ENCODE results near the gene LRPPRC. TPM values are rescaled to one million over a fixed set of nuclear protein-coding genes. Genes with fewer than 3 reads are reported as not detected.
A peak's percentile ranks its signal among the peaks of the same experiment; 100 is the strongest.

LRPPRC gene
- total RNA-seq, 1 donor from 2014 or later: 119 TPM

DNA sequence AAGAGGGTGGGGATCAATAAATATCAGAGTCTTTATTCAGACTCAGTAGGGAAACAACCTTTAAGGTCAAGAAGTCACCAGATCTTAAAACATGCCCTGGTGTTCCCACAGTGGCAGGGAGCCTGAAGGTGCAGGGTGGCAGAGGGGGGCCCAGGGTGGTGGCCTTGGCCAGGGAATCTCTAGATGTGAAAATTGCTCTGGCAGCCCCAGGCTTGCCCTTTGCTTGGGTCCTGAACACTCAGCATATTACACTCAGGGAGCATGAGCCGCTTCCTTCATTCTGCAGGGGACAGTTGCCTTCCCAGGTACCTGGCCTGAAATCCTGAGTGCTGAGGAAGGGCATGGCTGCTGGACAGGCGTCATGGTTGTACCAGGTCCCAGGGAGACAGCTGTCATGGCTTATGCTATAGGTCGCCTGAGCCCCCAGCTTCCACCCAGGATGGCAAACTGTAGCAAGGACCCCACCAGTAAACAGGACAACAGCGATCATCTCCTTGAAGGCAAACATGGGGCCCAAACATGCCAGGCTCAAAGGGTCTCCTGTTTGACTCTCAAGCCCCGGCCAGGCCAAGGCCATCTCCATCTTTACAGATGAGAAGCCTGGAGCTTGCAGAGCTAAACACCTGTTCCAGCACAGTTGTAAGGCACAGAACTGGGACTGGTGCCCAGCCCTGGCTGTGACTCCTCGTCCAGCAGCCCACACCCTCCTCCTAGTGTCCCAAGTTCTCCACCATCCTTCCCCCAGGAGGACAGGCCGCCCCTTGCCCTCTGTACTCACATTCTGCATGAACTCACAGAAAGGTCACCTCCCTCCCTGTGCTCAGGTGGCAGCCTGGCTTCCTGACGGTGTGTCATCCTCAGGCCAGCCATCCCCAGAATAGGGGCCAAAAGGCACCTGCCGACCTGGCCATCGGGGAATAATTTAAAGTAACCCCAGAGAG is 142.4 kb downstream of the LRPPRC start:
- DNase-seq: no peak

- DNase-seq: no peak
Observed at GRCh38 chr2:43852196-43852730, 143.5 kb downstream of the LRPPRC start.

DNA sequence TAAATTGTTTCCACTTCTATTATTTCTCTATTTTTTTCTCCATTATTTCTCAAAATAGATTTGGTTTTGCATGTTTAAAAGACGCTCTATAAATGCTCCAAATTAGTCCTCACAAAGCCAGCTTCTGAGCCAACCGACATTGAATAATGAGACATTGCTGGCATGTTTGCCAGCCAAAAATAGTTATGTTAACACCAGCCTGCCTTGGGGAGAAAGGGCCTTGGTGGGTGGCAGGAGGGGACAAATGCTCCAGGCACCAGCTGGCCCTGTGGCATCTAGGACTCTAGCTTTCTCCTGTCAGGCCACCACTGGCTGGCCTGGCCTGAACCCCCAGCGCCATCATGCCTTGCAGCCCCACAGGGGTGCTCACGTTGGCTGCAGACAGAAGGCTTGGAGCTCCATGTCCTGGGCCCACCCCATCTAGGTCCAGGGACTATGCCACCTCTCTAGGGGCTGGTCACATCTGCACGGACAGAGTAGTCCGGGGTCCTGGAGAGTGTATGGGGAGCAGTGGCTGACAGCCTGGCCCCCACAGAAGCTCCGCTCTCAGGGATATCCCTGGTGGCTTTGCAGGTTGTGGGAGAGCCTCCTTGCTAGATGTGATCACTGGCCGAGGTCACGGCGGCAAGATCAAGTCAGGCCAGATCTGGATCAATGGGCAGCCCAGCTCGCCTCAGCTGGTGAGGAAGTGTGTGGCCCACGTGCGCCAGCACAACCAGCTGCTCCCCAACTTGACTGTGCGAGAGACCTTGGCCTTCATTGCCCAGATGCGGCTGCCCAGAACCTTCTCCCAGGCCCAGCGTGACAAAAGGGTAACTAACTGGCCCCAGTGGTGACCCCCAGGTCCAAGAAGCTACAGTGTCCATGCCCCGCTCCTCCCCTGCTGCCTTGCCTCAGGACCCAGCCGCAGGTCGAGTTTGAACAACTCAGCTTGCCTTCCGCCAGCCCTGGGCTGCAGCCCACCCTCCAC is 144.5 kb downstream of the LRPPRC start:
- peak; percentile 6 for DNase-seq

DNA sequence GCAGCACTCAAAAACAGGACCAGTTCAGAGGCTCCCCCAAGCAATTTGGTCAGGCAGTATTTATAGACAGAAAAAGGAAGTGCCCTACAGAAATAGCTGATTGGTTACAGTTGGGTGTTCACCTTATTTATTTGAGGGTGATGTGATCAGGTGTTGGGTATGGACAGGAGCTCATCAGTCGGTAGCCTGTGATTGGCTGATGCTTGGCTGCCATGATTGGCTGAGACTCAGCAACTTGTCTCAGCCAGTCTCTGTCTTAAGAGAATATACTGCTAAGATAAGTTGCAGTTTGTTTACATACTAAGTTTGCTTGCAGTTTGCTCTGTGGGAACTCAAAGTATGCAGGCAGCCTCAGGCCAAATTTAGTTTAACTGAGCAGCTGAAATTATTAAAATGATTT is 147.6 kb downstream of the LRPPRC start:
- no peak for DNase-seq

DNA sequence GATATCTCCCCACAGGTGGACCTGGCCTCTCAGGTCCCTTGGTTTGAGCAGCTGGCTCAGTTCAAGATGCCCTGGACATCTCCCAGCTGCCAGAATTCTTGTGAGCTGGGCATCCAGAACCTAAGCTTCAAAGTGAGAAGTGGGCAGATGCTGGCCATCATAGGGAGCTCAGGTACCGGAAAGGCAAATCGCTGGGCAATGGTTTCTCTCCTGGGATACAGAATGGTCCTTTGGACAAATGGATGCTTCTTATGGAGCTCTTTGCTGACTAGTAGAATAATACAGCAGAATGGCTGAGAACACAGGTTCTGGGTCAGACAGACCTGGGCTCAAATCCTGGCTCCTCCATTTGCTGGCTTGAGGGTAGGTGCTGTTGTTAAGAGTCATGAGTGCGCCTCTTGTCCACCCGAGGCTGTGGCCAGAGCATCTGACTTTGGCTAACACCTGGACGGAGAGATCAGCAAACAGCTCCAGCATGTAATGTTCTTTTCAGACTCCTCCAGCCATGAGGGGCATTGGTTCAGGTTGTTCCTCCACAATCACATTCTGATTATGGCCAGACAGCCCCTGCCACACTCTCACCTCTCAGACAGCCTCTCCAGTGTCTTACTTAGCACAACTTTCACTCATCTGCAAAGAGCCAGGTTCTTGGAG is 149.5 kb downstream of the LRPPRC start:
- DNase-seq: no peak

DNA sequence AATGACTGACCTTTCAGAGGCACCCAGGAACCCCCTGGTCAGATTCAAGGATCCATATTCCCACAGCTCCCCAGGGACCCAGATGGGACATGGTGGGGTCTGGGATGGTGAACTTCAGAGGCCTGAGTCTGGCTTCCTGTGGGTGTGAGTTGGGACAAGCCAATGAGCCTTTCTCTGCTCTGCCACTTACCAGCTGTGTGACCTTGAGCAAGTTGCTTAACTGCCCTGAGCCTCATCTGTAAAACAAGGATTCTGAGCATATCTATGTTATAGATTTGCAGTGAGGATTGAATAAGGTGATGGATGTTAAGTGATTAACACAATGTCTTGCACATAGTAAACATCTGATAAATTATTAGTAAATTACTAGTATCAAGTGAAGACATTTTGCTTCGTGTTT is 150.6 kb downstream of the LRPPRC start:
- DNase-seq: no peak

- no peak for DNase-seq
Observed at GRCh38 chr2:43842866-43843226, 152.9 kb downstream of the LRPPRC start.

DNA sequence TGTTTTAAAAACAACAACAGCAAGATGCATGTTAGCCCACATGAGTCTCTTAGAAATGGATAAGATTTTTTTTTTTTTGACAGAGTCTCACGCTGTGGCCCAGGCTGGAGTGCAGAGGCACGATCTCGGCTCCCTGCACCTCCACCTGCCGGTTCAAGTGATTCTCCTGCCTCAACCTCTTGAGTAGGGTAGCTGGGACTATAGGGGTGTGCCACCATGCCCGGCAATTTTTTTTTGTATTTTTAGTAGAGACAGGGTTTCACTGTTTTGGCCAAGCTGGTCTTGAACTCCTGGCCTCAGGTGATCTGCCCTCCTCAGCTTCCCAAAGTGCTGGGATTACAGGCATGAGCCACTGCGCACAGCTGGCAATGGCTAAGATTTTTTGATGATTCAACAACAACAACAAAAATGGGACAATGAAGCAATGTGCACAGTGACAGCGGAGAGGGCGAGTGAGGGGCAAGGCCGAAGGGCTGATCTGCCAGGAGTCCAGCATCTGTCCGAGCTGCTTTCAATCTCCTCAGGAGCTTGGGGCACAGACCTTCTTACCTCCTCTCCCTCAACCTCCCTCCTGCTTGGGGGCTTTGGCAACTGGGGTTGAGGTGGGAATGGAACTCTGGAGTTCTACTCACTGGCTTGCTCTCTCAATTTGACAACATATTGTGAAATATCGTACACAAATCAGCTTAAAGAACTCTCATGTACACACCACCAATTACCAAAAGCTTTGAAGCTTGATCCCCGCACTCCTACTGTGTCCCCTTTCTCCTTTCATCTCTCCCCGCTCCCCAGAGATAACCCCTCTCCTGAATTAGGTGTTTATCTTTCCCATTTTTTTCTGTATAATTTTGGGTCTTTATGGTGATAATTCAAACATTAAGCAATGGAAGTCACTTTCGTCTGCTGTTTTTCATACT is 153.6 kb downstream of the LRPPRC start:
- DNase-seq: no peak

DNA sequence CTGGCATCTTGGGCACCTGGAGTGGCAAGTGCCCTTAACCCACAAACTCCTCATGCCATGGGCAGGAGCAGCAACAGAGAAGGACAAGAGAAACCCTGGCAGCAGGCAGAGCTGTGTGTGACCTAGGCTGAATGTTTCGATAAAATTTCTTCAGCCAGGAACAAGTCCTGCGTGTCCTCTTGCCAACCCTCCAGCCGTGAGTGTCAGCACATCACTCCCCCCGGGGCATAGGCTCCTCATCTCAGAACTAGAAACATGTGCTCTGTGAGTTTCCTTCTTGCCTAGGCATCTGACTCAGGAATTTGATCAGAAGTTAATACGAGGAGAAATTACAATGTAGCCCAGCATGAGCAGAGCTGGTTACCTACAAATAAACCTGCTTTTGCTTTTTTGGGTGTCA is 154.8 kb downstream of the LRPPRC start:
- DNase-seq: no peak

DNA sequence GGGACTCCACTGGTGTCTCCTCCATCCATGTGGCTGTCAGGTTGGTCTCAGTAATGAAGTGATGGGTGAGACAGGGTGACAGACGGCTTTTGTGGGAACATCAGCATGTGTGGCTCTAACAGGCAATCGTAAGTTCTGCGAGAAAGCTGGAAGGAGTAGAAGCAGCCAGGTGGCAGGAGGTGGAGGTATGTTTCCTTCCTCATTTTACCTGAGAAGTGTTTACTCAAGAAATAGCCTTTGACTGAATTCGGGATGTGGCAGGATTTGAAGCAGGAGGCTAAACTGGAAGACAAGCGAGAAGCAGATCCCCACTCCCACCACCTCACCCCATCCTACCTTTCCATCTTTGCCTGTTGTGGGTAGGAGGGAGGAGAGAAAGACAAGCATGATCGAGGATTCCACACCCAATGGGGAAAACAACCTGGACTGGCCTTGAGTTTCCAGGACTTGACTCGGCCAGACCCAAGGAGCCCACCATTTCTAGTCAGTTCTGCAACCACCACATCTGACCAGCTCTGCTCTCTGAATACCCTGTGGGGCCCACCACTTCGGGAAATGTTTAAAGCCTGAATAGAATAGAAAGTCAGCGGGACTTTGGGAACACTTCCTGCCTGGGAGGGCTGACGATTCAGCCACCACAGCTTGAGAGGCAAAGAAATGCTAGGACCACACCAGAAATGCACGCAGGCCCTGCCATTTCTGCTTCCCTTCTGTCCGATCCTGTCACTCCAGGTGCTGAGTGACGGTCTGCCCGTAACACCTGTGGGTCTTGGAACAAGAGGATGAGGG is 155.8 kb downstream of the LRPPRC start:
- DNase-seq: no peak

GRCh38 chr2:43838560-43839267 is 157.1 kb downstream of the LRPPRC start, which contains the start of the genes ABCG5 and ABCG8:
ABCG5 (minus strand) TSS chr2:43838839; CDS start chr2:43838679, 160 bp downstream.
ABCG8 (plus strand) TSS chr2:43838971; CDS start chr2:43839054, 83 bp downstream.
- DNase-seq: no peak

DNA sequence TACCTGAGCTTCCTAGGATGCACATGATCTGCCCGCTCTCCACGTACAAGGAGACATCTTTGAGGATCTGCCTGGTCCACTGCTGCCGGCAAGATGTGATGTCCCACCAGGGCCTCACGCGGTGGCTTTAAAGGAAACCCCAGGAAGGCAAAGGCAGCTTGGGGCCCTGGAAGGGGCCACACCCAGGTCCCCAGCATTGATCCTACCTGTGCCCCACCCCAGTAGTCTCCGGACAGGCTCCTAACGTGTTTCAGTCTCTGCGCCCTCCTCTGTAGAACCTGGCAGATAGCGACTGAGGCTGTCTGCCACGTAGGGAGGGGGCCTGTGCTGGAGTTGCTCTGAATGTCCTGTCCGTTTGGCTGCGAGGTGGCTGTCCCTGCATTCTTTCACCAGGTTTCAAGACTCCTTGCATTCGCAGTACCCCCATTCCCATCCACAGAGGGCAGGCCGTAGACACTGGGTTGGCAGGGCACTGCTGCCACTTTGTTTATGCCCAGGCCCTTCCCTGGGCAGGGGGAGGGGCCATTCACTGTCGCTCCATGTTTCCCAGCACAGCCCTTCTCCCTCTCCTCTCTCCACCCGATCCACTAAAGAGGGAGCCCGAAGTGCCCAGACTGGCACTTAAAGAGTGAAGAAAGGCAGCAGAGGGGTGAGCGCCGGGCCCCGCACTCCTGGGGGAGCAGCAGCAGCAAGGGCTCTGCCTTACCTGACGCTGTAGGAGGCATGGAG is 157.8 kb downstream of the LRPPRC start:
- no peak for DNase-seq

GRCh38 chr2:43837033-43837432 is 158.8 kb downstream of the LRPPRC start:
- DNase-seq: no peak

Small RNA genes lying within 50 kb of the gene (small RNA-seq; reads per million reads assigned to genes)
- gene RN7SL455P (ENCODE audit: low replicate concordance): not detected
- gene RNU6-1048P (ENCODE audit: low replicate concordance): not detected

Other genes starting within 250 kb of the LRPPRC start
- 37.3 TPM for gene DYNC2LI1, start 221.9 kb downstream of the LRPPRC start, total RNA-seq
- not detected for gene ABCG5, start 157.2 kb downstream of the LRPPRC start, total RNA-seq
- not detected for gene ABCG8, start 157.0 kb downstream of the LRPPRC start, total RNA-seq
- 39.8 TPM for gene PPM1B, start 172.9 kb upstream of the LRPPRC start, total RNA-seq

Measured in tongue (tissue), 3 donors.